NCI-H526 (cell line): ENCODE measurements around the gene LRRC1.

Source experiments
- DNase-seq, 2 experiments: peaks; one replicate each; lab custom pipeline; 2025; lab: John Stamatoyannopoulos, UW

Gene LRRC1

DNA sequence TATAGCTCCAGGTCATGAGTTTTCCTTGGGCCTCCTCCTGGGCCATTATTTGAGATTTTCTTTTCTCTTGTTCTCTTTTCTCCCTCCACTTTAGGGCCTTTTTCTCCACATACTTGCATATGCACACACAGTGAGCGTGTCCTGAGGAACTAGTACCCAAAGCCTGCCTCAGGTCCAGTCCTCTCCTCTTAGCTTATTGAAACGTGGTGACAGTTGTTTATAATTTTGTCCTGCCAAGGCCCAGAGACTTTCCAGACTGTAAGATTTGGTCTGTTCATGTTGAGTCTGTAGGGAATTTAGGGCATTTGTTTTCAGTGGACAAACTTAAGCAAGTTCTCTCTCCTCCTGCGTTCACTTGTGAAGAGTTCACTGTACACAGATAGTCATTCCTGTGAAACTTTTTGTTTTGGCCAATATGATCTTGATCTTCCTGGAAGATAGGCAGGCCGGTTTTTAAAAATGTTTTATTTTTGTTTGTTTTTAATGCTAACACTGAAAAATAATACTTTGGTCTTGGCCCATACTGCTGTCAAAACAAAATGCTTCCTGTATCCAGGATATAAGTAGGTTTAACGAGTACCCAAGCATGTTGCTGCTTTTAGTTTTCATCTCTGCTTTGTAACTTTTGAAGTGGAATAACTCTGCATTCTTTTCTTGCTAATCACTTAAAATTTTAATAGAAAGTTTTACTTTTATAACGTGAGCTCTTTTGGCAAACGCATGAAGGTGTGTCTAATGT, 20.7 kb downstream of the LRRC1 start:
- no peak for DNase-seq

- no peak for DNase-seq
Measured at GRCh38 chr6:53818858-53819609, 24.2 kb downstream of the LRRC1 start.

- no peak for DNase-seq
Measured at GRCh38 chr6:53822401-53823125, 27.8 kb downstream of the LRRC1 start.

DNA sequence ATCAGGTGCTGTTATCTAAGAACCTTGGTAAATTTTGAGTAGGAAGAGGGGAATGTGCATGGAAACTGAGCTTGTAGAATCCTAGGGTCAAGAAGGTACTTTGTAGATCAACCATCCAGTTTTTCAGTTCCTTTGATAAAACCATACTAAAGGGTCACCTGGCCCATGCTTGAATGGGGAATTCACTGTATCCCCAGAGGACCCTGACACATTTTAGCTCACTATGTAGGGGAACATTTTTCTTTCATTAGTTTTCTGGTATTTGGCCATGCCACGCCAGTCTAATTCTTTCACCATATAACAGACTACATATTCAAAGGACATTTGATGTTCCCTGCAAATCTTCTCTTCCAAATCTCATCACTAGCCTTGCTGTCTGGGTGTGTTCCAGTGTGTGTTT, 29.9 kb downstream of the LRRC1 start:
- no peak for DNase-seq

GRCh38 chr6:53825532-53826321, 30.9 kb downstream of the LRRC1 start:
- DNase-seq, result no peak

DNA sequence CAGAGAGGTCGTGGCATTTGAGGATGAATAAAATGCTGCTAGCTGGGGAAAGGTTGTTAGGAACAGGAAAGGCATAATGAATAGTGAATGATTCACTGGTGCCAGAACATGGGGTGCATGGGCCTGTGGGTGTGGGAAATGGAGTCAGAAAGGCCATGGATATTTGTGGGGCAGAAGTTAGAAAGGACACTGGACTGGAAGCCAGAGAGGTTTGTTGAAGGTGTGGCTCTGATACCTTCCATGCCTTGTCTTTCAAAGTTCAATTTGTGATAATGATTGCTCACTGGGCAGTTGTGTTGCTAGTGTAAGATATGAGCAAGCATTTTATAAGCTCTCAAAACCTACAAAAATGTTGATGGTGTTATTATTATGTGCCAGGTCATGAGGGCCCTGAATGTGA, 32.7 kb downstream of the LRRC1 start:
- DNase-seq, result no peak

GRCh38 chr6:53828215-53828614, 33.4 kb downstream of the LRRC1 start:
- no peak for DNase-seq

- no peak for DNase-seq
Measured at GRCh38 chr6:53828966-53829697, 34.3 kb downstream of the LRRC1 start.

- no peak for DNase-seq
Measured at GRCh38 chr6:53829698-53830221, 35.0 kb downstream of the LRRC1 start.

GRCh38 chr6:53830366-53830765, 35.6 kb downstream of the LRRC1 start:
- DNase-seq, result no peak

GRCh38 chr6:53831081-53831869, 36.5 kb downstream of the LRRC1 start:
- no peak for DNase-seq

DNA sequence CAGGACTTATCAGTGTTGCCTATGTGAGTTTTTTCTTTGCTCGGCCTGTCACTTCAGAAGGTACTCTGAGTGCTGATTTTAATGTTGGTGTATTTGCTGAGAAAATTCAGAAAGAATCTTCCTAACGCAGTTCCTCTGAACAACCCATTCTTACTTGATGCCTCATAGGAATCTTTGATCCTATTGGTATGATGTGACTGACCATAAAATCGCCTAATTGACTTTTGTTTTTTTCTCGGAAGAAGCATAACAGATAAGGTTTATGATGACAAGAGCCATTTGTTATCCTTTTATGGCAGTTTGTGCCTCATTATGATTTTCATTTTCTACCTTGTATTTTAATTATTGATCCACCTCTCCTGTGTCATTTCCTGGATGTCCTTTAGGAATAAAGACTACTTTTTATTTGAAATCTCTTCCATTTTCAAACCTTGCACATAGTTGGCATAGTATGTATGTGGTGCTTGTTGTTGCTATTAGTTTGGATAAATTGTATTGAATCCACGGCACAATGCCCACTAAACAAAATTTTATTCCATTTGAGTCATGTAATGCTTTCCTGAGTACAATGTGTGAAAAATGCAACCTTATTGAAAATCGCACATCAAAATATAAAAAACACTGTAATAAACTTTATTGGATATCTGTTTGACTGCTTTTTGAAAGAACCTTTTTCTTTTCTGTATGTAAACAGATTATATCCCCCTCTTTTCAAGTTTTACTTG, 37.3 kb downstream of the LRRC1 start:
- no peak for DNase-seq

GRCh38 chr6:53833155-53833554, 38.4 kb downstream of the LRRC1 start:
- DNase-seq, result no peak

GRCh38 chr6:53834132-53834531, 39.3 kb downstream of the LRRC1 start:
- DNase-seq, result no peak

DNA sequence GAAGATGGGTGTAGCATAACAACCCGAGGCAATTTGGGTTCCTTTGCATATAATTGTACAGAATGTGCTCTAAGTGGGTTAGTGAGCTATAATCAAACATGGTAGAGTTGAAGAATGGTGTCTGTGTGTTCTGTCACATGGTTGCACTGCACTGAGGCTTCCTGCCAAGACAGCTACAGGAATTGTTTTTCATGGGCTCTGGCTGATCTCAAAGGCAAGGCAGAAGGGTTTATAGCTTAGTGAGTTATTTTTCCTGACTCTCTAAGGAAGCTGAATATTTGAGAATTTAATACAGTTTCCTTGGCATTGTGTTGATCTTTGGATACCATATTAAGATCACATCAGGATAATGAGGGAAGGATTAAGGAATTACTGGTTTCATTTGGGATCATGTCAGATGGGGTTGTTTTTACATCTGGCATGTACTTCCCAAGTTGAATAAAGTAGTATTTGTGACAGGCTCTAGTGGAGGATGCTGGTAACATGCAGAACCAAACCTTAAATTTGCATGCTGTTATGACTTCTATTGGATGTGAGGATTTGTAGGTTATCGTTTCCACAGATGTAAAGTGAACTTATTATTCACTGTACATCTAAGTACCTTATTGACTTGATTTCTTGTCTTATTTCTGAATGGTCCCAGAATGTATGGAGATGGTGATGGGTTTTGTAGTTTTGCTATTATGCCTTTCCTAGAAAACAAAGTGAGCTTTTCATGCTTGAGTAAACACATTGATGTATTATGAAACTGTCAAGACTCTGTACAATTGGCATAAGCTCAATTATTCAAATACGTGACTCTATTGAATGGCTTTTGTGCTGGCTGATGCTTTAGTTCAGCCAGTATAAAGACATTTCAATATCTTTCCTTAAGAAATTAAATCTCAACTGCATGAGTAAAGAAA, 43.3 kb downstream of the LRRC1 start:
- DNase-seq, result peak; percentile 58 to 72

GRCh38 chr6:53840027-53840426, 45.2 kb downstream of the LRRC1 start:
- no peak for DNase-seq

DNA sequence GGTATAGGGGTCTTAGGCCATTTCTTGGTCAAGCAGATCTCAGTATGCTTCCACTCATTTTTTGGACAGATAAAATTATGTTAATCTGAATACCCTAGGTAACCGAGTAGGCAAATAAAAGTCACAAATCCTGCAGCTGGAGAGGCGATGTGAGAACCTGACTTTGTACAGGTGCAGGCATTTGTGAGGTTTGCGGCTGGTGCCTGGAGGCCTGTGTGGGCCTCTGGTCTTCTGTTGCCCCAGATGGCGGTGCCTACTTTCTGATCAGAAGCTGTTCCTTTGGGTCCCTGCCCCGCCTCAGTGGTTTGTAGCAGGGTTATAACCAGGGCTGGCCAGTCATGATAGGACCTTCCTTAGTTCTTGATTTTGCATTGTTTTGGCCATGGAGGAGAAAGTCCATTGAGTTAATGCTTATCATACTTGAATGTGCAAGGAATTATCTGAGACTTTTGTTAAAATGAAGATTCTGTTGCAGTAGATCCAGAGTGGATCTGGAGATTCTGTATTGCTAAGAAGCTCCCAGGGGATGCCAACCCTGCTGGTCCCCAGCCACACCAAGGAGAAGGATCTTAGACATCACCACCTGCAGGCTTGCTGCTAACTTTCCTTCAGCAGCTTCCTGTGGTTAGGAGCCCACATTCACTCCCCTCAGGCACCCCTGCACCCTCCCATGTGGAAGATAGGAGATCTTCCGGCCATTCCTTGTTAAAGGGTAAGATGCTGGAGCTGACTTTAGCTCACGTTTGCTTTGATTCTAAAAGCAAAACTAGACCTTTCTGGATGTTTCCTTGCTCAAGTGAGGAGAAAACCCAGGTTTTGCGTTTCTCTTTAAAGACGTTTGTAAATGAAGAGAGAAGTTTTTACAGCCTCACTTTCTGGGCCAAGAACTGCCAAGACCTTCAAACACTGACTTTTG, 50.7 kb downstream of the LRRC1 start:
- no peak for DNase-seq
